GM21825 (cell line): ENCODE results near the gene YTHDC1.

Experiments used
- ATAC-seq: cut with Tn5 transposase; IDR thresholded peaks from one replicate; pipeline ENCODE4 v1.9.1; 2021; ENCODE audit warnings: mild to moderate bottlenecking, moderate library complexity; ENCODE audit not compliant: unreplicated experiment

YTHDC1 gene

GRCh38 chr4:68360231-68360968 is 10.5 kb upstream of the YTHDC1 start:
- no peak for ATAC-seq

GRCh38 chr4:68359508-68359907 is 9.6 kb upstream of the YTHDC1 start:
- ATAC-seq: peak; percentile 88

- no peak for ATAC-seq
Observed at GRCh38 chr4:68358988-68359387, 9.1 kb upstream of the YTHDC1 start.

- ATAC-seq: no peak
Observed at GRCh38 chr4:68352791-68353190, 2.9 kb upstream of the YTHDC1 start.

GRCh38 chr4:68349279-68349648 is 626 bp downstream of the YTHDC1 start:
- peak; percentile 5 for ATAC-seq

GRCh38 chr4:68348577-68348976 is 1.3 kb downstream of the YTHDC1 start:
- no peak for ATAC-seq

GRCh38 chr4:68347845-68348244 is 2.0 kb downstream of the YTHDC1 start:
- ATAC-seq: no peak

- no peak for ATAC-seq
Observed at GRCh38 chr4:68346461-68346860, 3.4 kb downstream of the YTHDC1 start.

- no peak for ATAC-seq
Observed at GRCh38 chr4:68344785-68345184, 5.1 kb downstream of the YTHDC1 start.

- no peak for ATAC-seq
Observed at GRCh38 chr4:68344049-68344448, 5.8 kb downstream of the YTHDC1 start.

- ATAC-seq: no peak
Observed at GRCh38 chr4:68342134-68342533, 7.8 kb downstream of the YTHDC1 start.

- ATAC-seq: no peak
Observed at GRCh38 chr4:68338625-68339024, 11.3 kb downstream of the YTHDC1 start.

- no peak for ATAC-seq
Observed at GRCh38 chr4:68337522-68337921, 12.4 kb downstream of the YTHDC1 start.

GRCh38 chr4:68337004-68337403 is 12.9 kb downstream of the YTHDC1 start:
- no peak for ATAC-seq

- no peak for ATAC-seq
Observed at GRCh38 chr4:68336530-68336929, 13.4 kb downstream of the YTHDC1 start.

- ATAC-seq: no peak
Observed at GRCh38 chr4:68326141-68326540, 23.7 kb downstream of the YTHDC1 start.

GRCh38 chr4:68324519-68325262 is 25.2 kb downstream of the YTHDC1 start:
- ATAC-seq: no peak

GRCh38 chr4:68319040-68319439 is 30.9 kb downstream of the YTHDC1 start:
- ATAC-seq: no peak

- ATAC-seq: no peak
Observed at GRCh38 chr4:68316193-68316969, 33.5 kb downstream of the YTHDC1 start.

GRCh38 chr4:68310651-68311247 is 39.1 kb downstream of the YTHDC1 start:
- no peak for ATAC-seq

- ATAC-seq: no peak
Observed at GRCh38 chr4:68304731-68305130, 45.2 kb downstream of the YTHDC1 start.
